PFSK-1 (cell line): ENCODE measurements around the gene RASA3.

ENCODE experiments used
- POLR2AphosphoS5 ChIP-seq: IDR thresholded peaks from 2 replicates; pipeline ENCODE4 v1.6.1; 2012; ENCODE audit warnings: low read depth, mild to moderate bottlenecking, control low read depth, low read length, moderate library complexity
- REST ChIP-seq, 2 experiments: IDR thresholded peaks; 2 replicates each; pipeline versions ENCODE4 v1.6.1 to v1.8.0; 2011 to 2012; ENCODE audit warnings: low read depth in 2 of 2, low read length in 2 of 2, control low read depth in 1 of 2, inconsistent platforms in 1 of 2, mild to moderate bottlenecking in 1 of 2, moderate library complexity in 1 of 2; ENCODE audit not compliant: insufficient read depth in 1 of 2

- no peak for TF ChIP-seq REST (IDR thresholded peaks at IDR 0.05; ENCODE audit: insufficient read depth in 1 of 2, low read depth in 2 of 2, low read length in 2 of 2)
- no peak for TF ChIP-seq POLR2AphosphoS5
These were observed 77.5 kb downstream of the RASA3 start for GRCh38 chr13:114054830-114055439.
